Neural cell (in vitro differentiated cells): ENCODE data around the gene LENG9.

ENCODE experiments used
- EP300 ChIP-seq: fragments of 450-650 bp; conservative IDR thresholded peaks from 2 replicates; pipeline ENCODE4 v1.6.1; 2014; ENCODE audit warnings: antibody characterized with exemption, mild to moderate bottlenecking, moderate library complexity; ENCODE audit not compliant: poor library complexity, severe bottlenecking
- EZH2 ChIP-seq: fragments of 200-600, 300-800 bp; shearing (Covaris generic), sonication (generic); IDR thresholded peaks from 2 replicates; pipeline ENCODE4 v1.6.1; 2014; ENCODE audit warnings: antibody characterized with exemption, low read length, borderline replicate concordance, mild to moderate bottlenecking; ENCODE audit not compliant: insufficient read depth, poor library complexity, severe bottlenecking
- MXI1 ChIP-seq: fragments of 450-650 bp; conservative IDR thresholded peaks from 2 replicates; pipeline ENCODE4 v1.6.1; 2014; ENCODE audit warnings: antibody characterized with exemption, mild to moderate bottlenecking; ENCODE audit not compliant: poor library complexity, severe bottlenecking
- POLR2AphosphoS5 ChIP-seq: IDR thresholded peaks from 2 replicates; pipeline ENCODE4 v1.6.1; 2012
- RAD21 ChIP-seq: fragments of 450-650 bp; conservative IDR thresholded peaks from 2 replicates; pipeline ENCODE4 v1.6.1; 2014; ENCODE audit warnings: antibody characterized with exemption, mild to moderate bottlenecking, moderate library complexity
- REST ChIP-seq: IDR thresholded peaks from 2 replicates; pipeline ENCODE4 v1.6.1; 2012; ENCODE audit warnings: borderline replicate concordance
- TAF1 ChIP-seq: IDR thresholded peaks from 2 replicates; pipeline ENCODE4 v1.6.1; 2012; ENCODE audit warnings: low read depth
- TF ChIP-seq, protein P1 (sequence below): fragments of 450-650 bp; IDR thresholded peaks from 2 replicates; pipeline ENCODE4 v1.5.1; 2014; ENCODE audit warnings: antibody characterized with exemption, mild to moderate bottlenecking, moderate library complexity; ENCODE audit not compliant: poor library complexity, severe bottlenecking

GRCh38 chr19:54444737-54445136 is 18.8 kb downstream of the LENG9 start:
- TF ChIP-seq, protein P1, sequence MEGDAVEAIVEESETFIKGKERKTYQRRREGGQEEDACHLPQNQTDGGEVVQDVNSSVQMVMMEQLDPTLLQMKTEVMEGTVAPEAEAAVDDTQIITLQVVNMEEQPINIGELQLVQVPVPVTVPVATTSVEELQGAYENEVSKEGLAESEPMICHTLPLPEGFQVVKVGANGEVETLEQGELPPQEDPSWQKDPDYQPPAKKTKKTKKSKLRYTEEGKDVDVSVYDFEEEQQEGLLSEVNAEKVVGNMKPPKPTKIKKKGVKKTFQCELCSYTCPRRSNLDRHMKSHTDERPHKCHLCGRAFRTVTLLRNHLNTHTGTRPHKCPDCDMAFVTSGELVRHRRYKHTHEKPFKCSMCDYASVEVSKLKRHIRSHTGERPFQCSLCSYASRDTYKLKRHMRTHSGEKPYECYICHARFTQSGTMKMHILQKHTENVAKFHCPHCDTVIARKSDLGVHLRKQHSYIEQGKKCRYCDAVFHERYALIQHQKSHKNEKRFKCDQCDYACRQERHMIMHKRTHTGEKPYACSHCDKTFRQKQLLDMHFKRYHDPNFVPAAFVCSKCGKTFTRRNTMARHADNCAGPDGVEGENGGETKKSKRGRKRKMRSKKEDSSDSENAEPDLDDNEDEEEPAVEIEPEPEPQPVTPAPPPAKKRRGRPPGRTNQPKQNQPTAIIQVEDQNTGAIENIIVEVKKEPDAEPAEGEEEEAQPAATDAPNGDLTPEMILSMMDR = no peak
- TF ChIP-seq MXI1 = no peak
- no peak for TF ChIP-seq EZH2
- TF ChIP-seq POLR2AphosphoS5 = no peak
- no peak for TF ChIP-seq RAD21
- TF ChIP-seq EP300 = no peak
- TF ChIP-seq REST = no peak
- TF ChIP-seq TAF1 = no peak
